GM18519 (cell line): Measurements from ENCODE around the gene TTLL1.
A peak's percentile ranks its signal among the peaks of the same experiment; 100 is the strongest.

Source experiments
- ATAC-seq: cut with Tn5 transposase; IDR thresholded peaks from one replicate; pipeline ENCODE4 v1.9.1; 2021; ENCODE audit warnings: mild to moderate bottlenecking, moderate library complexity; ENCODE audit not compliant: unreplicated experiment, low FRiP score

Gene TTLL1

GRCh38 chr22:43088984-43089717 lies at the start of gene TTLL1:
TTLL1 (minus strand) TSS chr22:43089391; CDS start chr22:43075586, 13,805 bp downstream.
- peak; percentile 62 for ATAC-seq

- no peak for ATAC-seq
These were observed 47.6 kb upstream of the TTLL1 start for GRCh38 chr22:43136801-43137200.

GRCh38 chr22:43136255-43136654 lies 47.1 kb upstream of the TTLL1 start:
- ATAC-seq: no peak

GRCh38 chr22:43135565-43135964 lies 46.4 kb upstream of the TTLL1 start:
- ATAC-seq: no peak

GRCh38 chr22:43134553-43134952 lies 45.4 kb upstream of the TTLL1 start:
- no peak for ATAC-seq

GRCh38 chr22:43133401-43133800 lies 44.2 kb upstream of the TTLL1 start:
- no peak for ATAC-seq

GRCh38 chr22:43131773-43132501 lies 42.7 kb upstream of the TTLL1 start:
- no peak for ATAC-seq

GRCh38 chr22:43129426-43130425 lies 40.5 kb upstream of the TTLL1 start:
- ATAC-seq: no peak

GRCh38 chr22:43128928-43129424 lies 39.8 kb upstream of the TTLL1 start:
- ATAC-seq: no peak

- no peak for ATAC-seq
These were observed 38.9 kb upstream of the TTLL1 start for GRCh38 chr22:43128116-43128515.

GRCh38 chr22:43127166-43127908 lies 38.1 kb upstream of the TTLL1 start:
- ATAC-seq: no peak

- no peak for ATAC-seq
These were observed 37.4 kb upstream of the TTLL1 start for GRCh38 chr22:43126501-43127165.

- peak; percentile 38 for ATAC-seq
These were observed 29.8 kb upstream of the TTLL1 start for GRCh38 chr22:43118953-43119458.

GRCh38 chr22:43118024-43118849 lies 29.0 kb upstream of the TTLL1 start:
- ATAC-seq: no peak

GRCh38 chr22:43116932-43117331 lies 27.7 kb upstream of the TTLL1 start:
- no peak for ATAC-seq

GRCh38 chr22:43114958-43115357 lies 25.8 kb upstream of the TTLL1 start:
- ATAC-seq: no peak

GRCh38 chr22:43113526-43114251 lies 24.5 kb upstream of the TTLL1 start:
- ATAC-seq: no peak
